ENCODE measurements around the gene STEAP3.

Gene STEAP3

DNA sequence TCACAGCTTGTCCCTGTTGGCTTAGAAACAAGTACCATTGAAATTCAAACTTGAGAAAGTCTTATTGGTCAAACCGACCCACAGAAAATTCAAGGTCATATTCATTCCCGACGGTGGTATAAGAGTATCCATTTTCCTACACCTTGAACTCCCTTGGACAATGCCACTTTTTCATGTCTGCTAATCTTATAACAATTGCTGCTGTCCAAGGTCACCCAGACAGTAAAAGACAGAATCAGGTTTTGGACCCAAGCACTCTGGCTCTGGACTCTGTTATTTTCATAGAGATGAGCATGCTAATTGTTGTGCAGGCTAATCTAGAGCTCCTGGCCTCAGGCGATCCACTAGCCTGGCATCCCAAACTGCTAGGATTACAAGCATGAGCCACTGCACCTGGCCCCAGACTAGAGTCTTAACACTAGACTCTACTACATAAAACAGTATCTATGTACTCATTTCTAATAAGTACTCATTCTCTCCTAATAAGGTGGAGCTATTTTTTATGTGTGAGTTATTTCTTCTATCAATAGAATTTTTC lies 85.2 kb downstream of the STEAP3 start:
- no peaks in the 10 kb centered on the region for H3K27me3 ChIP-seq (ENCODE audit: control insufficient read depth, insufficient read depth, low read length, poor library complexity, severe bottlenecking)
- H3K9me3 ChIP-seq (ENCODE audit: control insufficient read depth, low read length), result no peaks in the 10 kb centered on the region
- H3K27ac ChIP-seq (ENCODE audit: insufficient read depth, low read depth, low read length, poor library complexity, severe bottlenecking), result no peak overlapping the region
- H3K4me3 ChIP-seq (ENCODE audit: insufficient read depth, low read depth, low read length), result no peak overlapping the region
- H3K4me1 ChIP-seq (ENCODE audit: control insufficient read depth, insufficient read depth, low read length), result no peaks in the 10 kb centered on the region
- WGBS, 2 experiments, result 88 to 93% methylated on average over 4 of the region's 4 CpGs
- H3K36me3 ChIP-seq (ENCODE audit: control insufficient read depth, insufficient read depth, low read length), result no peaks in the 10 kb centered on the region

DNA sequence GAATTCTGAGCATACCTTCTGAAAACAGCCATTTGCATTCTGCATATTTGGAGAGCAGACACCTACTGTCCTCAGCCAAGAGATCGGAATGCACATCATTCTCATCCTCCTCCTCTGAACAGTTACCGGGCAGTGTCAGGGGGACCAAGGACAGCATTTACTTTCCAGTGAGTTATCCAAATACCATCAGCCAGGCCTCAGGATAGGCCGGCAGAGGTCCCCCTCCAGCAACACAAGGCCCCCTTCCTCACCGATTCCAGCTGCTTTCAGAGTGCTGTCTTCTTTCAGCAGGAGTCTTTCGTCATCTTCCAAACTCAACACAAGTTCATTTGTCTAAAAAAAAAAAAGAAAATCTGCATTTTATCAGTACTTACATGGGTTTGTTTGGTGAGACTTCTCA lies 87.7 kb downstream of the STEAP3 start:
- H3K9me3 ChIP-seq (ENCODE audit: control insufficient read depth, low read length), result no peaks in the 10 kb centered on the region
- H3K36me3 ChIP-seq (ENCODE audit: control insufficient read depth, insufficient read depth, low read length), result no peaks in the 10 kb centered on the region
- WGBS, 2 experiments, result 64 to 71% methylated on average over 4 to 5 of the region's 5 CpGs

DNA sequence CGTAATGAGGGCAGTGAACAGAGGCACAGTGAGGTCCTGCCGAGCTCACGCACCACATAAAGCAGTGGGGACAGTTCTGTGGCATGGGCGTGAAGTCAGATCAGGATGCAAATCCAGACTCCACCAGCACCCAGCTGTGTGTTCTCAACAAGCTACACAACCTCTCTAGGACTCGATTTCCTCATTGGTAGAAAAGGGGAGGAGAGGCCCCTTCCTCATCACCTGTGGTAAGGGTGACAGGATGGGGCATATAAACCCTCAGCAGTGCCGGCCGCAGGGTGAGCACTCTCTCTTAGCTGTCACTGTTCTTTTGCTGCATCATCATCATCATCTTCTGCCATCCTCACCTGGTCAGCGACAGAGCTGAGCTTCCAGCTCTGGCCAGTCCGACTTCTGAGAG lies 88.2 kb downstream of the STEAP3 start:
- 84 to 85% methylated on average over 9 of the region's 9 CpGs for WGBS, 2 experiments
- Histone ChIP-seq H3K4me1 (ENCODE audit: control insufficient read depth, insufficient read depth, low read length) (no peaks in the 10 kb centered on the region), H3K27ac (ENCODE audit: insufficient read depth, low read depth, low read length, poor library complexity, severe bottlenecking) (no peak overlapping the region), H3K9me3 (ENCODE audit: control insufficient read depth, low read length) (no peaks in the 10 kb centered on the region), H3K36me3 (ENCODE audit: control insufficient read depth, insufficient read depth, low read length) (no peaks in the 10 kb centered on the region), H3K4me3 (ENCODE audit: insufficient read depth, low read depth, low read length) (no peak overlapping the region), H3K27me3 (ENCODE audit: control insufficient read depth, insufficient read depth, low read length, poor library complexity, severe bottlenecking) (no peaks in the 10 kb centered on the region)

More for the DNA sequence above, 87.7 kb downstream of the STEAP3 start:
- Histone ChIP-seq H3K4me1 (ENCODE audit: control insufficient read depth, insufficient read depth, low read length) (no peaks in the 10 kb centered on the region), H3K4me3 (ENCODE audit: insufficient read depth, low read depth, low read length) (no peak overlapping the region), H3K27me3 (ENCODE audit: control insufficient read depth, insufficient read depth, low read length, poor library complexity, severe bottlenecking) (no peaks in the 10 kb centered on the region), H3K27ac (ENCODE audit: insufficient read depth, low read depth, low read length, poor library complexity, severe bottlenecking) (no peak overlapping the region)

All from ectodermal cell (in vitro differentiated cells).